H1 (cell line): ENCODE data around the gene NRL.

Experiments
- SAP30 ChIP-seq: fragments of 300-600 bp; sonication (generic); IDR thresholded peaks from 2 replicates; pipeline ENCODE4 v1.7.1; 2012; ENCODE audit warnings: low read length, moderate library complexity, mild to moderate bottlenecking, inconsistent platforms; ENCODE audit not compliant: insufficient read depth, insufficient replicate concordance
- TF ChIP-seq, protein P1 (sequence below): IDR thresholded peaks from 2 replicates; pipeline ENCODE4 v1.6.1; 2011; ENCODE audit warnings: low read depth, mild to moderate bottlenecking, low read length; ENCODE audit not compliant: insufficient read depth
- TF ChIP-seq, protein P2 (sequence below): IDR thresholded peaks from 2 replicates; pipeline ENCODE4 v1.6.1; 2012; ENCODE audit warnings: inconsistent platforms

DNA sequence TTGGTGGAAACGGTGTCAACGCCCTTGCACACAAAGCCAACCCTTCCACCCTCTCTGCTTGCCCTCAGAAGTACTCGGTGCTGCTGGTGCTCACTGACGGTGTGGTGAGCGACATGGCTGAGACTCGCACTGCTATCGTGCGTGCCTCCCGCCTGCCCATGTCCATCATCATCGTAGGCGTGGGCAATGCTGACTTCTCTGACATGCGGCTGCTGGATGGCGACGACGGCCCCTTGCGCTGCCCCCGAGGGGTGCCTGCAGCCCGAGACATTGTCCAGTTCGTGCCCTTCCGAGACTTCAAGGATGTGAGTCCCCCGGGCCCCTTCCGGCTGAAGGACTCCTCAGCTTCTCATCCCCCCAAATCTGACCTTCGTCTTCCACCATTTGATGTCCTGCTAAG lies 37.7 kb downstream of the NRL start:
- TF ChIP-seq, protein P1, sequence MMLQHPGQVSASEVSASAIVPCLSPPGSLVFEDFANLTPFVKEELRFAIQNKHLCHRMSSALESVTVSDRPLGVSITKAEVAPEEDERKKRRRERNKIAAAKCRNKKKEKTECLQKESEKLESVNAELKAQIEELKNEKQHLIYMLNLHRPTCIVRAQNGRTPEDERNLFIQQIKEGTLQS, result no peak
- no peak for TF ChIP-seq SAP30
- TF ChIP-seq, protein P2, sequence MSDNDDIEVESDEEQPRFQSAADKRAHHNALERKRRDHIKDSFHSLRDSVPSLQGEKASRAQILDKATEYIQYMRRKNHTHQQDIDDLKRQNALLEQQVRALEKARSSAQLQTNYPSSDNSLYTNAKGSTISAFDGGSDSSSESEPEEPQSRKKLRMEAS, result no peak
